ENCODE data around the gene GSTO2.
A peak's percentile ranks its signal among the peaks of the same experiment; 100 is the strongest.

Gene GSTO2

DNA sequence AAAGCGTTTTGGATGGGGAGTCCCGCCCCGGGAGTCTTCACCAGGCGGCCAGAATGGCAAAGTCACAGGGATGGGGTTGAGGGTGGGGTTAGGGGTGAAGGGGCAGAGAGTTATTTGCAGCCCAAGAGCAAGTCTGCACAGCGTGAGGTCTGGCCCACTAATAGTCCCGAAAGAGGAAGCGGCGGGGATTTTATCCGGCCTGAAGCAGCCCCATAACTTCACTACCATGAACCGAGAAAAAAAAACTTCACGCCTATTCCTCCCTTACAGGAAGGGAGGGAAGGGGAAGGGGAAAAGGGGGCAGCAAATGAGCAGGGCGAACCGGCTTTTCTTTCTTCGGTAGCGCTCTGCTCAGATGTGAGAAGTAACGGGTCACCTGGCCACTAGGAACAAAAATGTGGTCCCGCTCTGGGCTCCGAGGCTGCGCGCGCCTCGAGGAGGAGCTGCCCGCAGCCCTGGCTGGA lies 68.6 kb downstream of the GSTO2 start:
- Histone ChIP-seq H3K9ac (ENCODE audit: low read depth, low read length, poor library complexity, severe bottlenecking) (peak overlapping the region; percentile 90), H3K9me3 (ENCODE audit: insufficient read depth, low read depth, low read length) (no peaks in the 10 kb centered on the region), H3K27me3 (ENCODE audit: insufficient read depth, low read length, poor library complexity, severe bottlenecking) (no peaks in the 10 kb centered on the region), H3F3A (ENCODE audit: low read depth) (no peaks in the 10 kb centered on the region), H4K20me1 (ENCODE audit: insufficient read depth, low read length, poor library complexity, severe bottlenecking) (peaks cover 48% of the 10 kb centered on the region), H3K36me3 (ENCODE audit: insufficient read depth, low read length) (no peaks in the 10 kb centered on the region), H3K79me2 (ENCODE audit: insufficient read depth, low read length) (peaks cover 58% of the 10 kb centered on the region), H3K9me2 (replicated peaks; ENCODE audit: low read depth, low read length) (no peaks in the 10 kb centered on the region), H3K4me1 (ENCODE audit: insufficient read depth, low read length, poor library complexity, severe bottlenecking) (peaks cover 62% of the 10 kb centered on the region), H2AFZ (ENCODE audit: low read length) (peak overlapping the region; percentile 76), H3K4me3 (ENCODE audit: low read length, poor library complexity, severe bottlenecking) (peak overlapping the region; percentile 99), H3K4me2 (ENCODE audit: low read depth, low read length, poor library complexity, severe bottlenecking) (peak overlapping the region; percentile 85)
- TF ChIP-seq, protein P1, sequence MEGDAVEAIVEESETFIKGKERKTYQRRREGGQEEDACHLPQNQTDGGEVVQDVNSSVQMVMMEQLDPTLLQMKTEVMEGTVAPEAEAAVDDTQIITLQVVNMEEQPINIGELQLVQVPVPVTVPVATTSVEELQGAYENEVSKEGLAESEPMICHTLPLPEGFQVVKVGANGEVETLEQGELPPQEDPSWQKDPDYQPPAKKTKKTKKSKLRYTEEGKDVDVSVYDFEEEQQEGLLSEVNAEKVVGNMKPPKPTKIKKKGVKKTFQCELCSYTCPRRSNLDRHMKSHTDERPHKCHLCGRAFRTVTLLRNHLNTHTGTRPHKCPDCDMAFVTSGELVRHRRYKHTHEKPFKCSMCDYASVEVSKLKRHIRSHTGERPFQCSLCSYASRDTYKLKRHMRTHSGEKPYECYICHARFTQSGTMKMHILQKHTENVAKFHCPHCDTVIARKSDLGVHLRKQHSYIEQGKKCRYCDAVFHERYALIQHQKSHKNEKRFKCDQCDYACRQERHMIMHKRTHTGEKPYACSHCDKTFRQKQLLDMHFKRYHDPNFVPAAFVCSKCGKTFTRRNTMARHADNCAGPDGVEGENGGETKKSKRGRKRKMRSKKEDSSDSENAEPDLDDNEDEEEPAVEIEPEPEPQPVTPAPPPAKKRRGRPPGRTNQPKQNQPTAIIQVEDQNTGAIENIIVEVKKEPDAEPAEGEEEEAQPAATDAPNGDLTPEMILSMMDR (conservative IDR thresholded peaks at IDR 0.05; ENCODE audit: low read length): no peak
- no peak for TF ChIP-seq EZH2phosphoT487 (IDR thresholded peaks at IDR 0.05; ENCODE audit: borderline replicate concordance)

GRCh38 chr10:104337985-104338735 lies 69.2 kb downstream of the GSTO2 start, which contains the start of gene ITPRIP:
Gene ITPRIP (minus strand): TSS chr10:104338465. CDS start chr10:104316051, 22,414 bp downstream.
- no peaks in the 10 kb centered on the region for H3K9me3 ChIP-seq (ENCODE audit: insufficient read depth, low read depth, low read length)
- H3K79me2 ChIP-seq (ENCODE audit: insufficient read depth, low read length): peaks cover 52% of the 10 kb centered on the region
- peaks cover 56% of the 10 kb centered on the region for H3K4me1 ChIP-seq (ENCODE audit: insufficient read depth, low read length, poor library complexity, severe bottlenecking)
- H3F3A ChIP-seq (ENCODE audit: low read depth): no peaks in the 10 kb centered on the region
- H3K9ac ChIP-seq (ENCODE audit: low read depth, low read length, poor library complexity, severe bottlenecking): peak within 1 kb of the TSS; percentile 90
- H3K4me3 ChIP-seq (ENCODE audit: low read length, poor library complexity, severe bottlenecking): peak within 1 kb of the TSS; percentile 99
- H4K20me1 ChIP-seq (ENCODE audit: insufficient read depth, low read length, poor library complexity, severe bottlenecking): peaks cover 42% of the 10 kb centered on the region
- H3K9me2 ChIP-seq (replicated peaks; ENCODE audit: low read depth, low read length): no peaks in the 10 kb centered on the region
- TF ChIP-seq, protein P1 (conservative IDR thresholded peaks at IDR 0.05; ENCODE audit: low read length): peak; percentile 43
- no peak for TF ChIP-seq EZH2phosphoT487 (IDR thresholded peaks at IDR 0.05; ENCODE audit: borderline replicate concordance)
- H3K27me3 ChIP-seq (ENCODE audit: insufficient read depth, low read length, poor library complexity, severe bottlenecking): no peaks in the 10 kb centered on the region
- peak within 1 kb of the TSS; percentile 85 for H3K4me2 ChIP-seq (ENCODE audit: low read depth, low read length, poor library complexity, severe bottlenecking)
- peak within 1 kb of the TSS; percentile 76 for H2AFZ ChIP-seq (ENCODE audit: low read length)
- H3K36me3 ChIP-seq (ENCODE audit: insufficient read depth, low read length): no peaks in the 10 kb centered on the region

DNA sequence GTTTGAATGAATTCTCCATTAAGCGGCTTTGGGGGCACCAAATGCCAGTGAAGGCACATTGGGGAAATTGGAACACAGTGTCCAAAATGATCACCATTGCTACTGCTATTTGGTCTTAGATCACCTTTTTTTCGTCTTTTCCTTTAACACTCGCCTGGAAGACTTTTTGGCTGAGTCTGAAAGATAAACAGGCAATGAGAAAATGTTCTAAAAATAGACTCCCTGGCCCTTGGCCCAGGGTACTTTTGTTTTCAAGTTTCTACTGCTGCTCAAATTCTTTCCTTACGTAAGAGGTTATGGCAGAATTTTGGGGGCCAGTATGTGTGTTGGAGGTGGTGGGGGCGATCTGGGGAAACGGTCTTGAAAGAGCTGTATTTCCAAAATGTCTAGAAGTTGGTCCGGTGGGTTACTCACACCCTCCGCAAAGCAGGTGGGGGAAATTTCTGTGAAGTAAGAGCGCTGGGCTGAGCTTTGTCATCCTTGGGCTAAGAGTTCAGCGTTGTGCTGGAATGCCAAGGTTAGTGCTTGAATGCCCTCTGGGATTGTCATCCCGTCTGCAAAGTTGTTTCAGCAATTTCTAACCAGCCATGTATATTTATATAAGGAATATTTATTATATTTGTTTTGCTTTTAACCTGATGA lies 70.6 kb downstream of the GSTO2 start:
- Histone ChIP-seq H3K27me3 (ENCODE audit: insufficient read depth, low read length, poor library complexity, severe bottlenecking) (no peaks in the 10 kb centered on the region), H3K9me3 (ENCODE audit: insufficient read depth, low read depth, low read length) (no peaks in the 10 kb centered on the region), H3K79me2 (ENCODE audit: insufficient read depth, low read length) (peaks cover 38% of the 10 kb centered on the region), H3K4me1 (ENCODE audit: insufficient read depth, low read length, poor library complexity, severe bottlenecking) (peaks cover 42% of the 10 kb centered on the region), H4K20me1 (ENCODE audit: insufficient read depth, low read length, poor library complexity, severe bottlenecking) (peaks cover 27% of the 10 kb centered on the region), H3K36me3 (ENCODE audit: insufficient read depth, low read length) (no peaks in the 10 kb centered on the region), H3F3A (ENCODE audit: low read depth) (no peaks in the 10 kb centered on the region), H3K9me2 (replicated peaks; ENCODE audit: low read depth, low read length) (no peaks in the 10 kb centered on the region), H3K4me2 (ENCODE audit: low read depth, low read length, poor library complexity, severe bottlenecking) (peak overlapping the region; percentile 85), H2AFZ (ENCODE audit: low read length) (no peak overlapping the region), H3K9ac (ENCODE audit: low read depth, low read length, poor library complexity, severe bottlenecking) (peak overlapping the region; percentile 90), H3K4me3 (ENCODE audit: low read length, poor library complexity, severe bottlenecking) (peak overlapping the region; percentile 99)
- TF ChIP-seq, protein P1 (conservative IDR thresholded peaks at IDR 0.05; ENCODE audit: low read length): no peak
- no peak for TF ChIP-seq EZH2phosphoT487 (IDR thresholded peaks at IDR 0.05; ENCODE audit: borderline replicate concordance)

Data from Loucy (cell line).